Neutrophil (primary cell): ENCODE data around the gene RCC1.
A peak's percentile ranks its signal among the peaks of the same experiment; 100 is the strongest.

Source experiments
- H3K27ac ChIP-seq: fragments of 200-600 bp; sonication (generic); 2 replicates; pipeline ENCODE4 v1.5.1; 2016; ENCODE audit warnings: mild to moderate bottlenecking, moderate library complexity
- H3K27me3 ChIP-seq: fragments of 200-600 bp; sonication (generic); 2 replicates; pipeline ENCODE4 v1.6.0; 2016; ENCODE audit warnings: mild to moderate bottlenecking
- H3K36me3 ChIP-seq: fragments of 200-600 bp; sonication (generic); 2 replicates; pipeline ENCODE4 v1.5.1; 2017
- H3K4me1 ChIP-seq, 2 experiments: fragments of 200-600 bp in 1 of 2; sonication (generic) in 1 of 2; 1 replicate in 1 of 2; 2 replicates in 1 of 2; pipeline versions ENCODE4 v1.5.1 to v1.6.1; 2013 to 2016; ENCODE audit warnings: low read depth in 1 of 2, low read length in 1 of 2, mild to moderate bottlenecking in 1 of 2, moderate library complexity in 1 of 2; ENCODE audit not compliant: control insufficient read depth in 1 of 2, insufficient read depth in 1 of 2
- H3K4me3 ChIP-seq, 2 experiments: fragments of 200-600 bp in 1 of 2; sonication (generic) in 1 of 2; 1 replicate in 1 of 2; 2 replicates in 1 of 2; pipeline ENCODE4 v1.5.1; 2013 to 2016; ENCODE audit warnings: low read depth in 1 of 2, low read length in 1 of 2, mild to moderate bottlenecking in 1 of 2, moderate library complexity in 1 of 2
- H3K9me3 ChIP-seq: fragments of 200-600 bp; sonication (generic); 2 replicates; pipeline ENCODE4 v1.5.1; 2016
- TF ChIP-seq, protein P1 (sequence below): fragments of 200-600 bp; sonication (generic); IDR thresholded peaks from 2 replicates; pipeline ENCODE4 v1.5.1; 2016; ENCODE audit warnings: antibody characterized with exemption

Gene RCC1

DNA sequence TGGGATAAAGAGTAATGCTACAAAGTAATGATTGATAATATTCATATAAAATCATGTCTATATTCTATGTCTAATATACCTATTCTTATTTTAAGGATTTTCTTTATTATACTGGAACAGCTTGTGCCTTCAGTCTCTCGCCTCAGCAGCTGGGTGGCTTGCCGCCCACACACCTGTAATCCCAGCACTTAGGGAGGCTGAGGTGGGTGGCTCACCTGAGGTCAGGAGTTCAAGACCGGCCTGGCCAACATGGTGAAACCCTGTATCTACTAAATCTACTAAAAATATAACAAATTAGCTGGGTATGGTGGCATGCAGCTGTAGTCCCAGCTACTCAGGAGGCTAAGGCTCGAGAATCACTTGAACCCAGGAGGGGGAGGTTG is 39.4 kb downstream of the RCC1 start:
- Histone ChIP-seq H3K4me1 (no peaks in the 10 kb centered on the region), H3K27ac (no peak overlapping the region), H3K4me3 (no peak overlapping the region), H3K9me3 (no peaks in the 10 kb centered on the region), H3K27me3 (no peaks in the 10 kb centered on the region), H3K36me3 (no peaks in the 10 kb centered on the region)
- TF ChIP-seq, protein P1, sequence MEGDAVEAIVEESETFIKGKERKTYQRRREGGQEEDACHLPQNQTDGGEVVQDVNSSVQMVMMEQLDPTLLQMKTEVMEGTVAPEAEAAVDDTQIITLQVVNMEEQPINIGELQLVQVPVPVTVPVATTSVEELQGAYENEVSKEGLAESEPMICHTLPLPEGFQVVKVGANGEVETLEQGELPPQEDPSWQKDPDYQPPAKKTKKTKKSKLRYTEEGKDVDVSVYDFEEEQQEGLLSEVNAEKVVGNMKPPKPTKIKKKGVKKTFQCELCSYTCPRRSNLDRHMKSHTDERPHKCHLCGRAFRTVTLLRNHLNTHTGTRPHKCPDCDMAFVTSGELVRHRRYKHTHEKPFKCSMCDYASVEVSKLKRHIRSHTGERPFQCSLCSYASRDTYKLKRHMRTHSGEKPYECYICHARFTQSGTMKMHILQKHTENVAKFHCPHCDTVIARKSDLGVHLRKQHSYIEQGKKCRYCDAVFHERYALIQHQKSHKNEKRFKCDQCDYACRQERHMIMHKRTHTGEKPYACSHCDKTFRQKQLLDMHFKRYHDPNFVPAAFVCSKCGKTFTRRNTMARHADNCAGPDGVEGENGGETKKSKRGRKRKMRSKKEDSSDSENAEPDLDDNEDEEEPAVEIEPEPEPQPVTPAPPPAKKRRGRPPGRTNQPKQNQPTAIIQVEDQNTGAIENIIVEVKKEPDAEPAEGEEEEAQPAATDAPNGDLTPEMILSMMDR = no peak

DNA sequence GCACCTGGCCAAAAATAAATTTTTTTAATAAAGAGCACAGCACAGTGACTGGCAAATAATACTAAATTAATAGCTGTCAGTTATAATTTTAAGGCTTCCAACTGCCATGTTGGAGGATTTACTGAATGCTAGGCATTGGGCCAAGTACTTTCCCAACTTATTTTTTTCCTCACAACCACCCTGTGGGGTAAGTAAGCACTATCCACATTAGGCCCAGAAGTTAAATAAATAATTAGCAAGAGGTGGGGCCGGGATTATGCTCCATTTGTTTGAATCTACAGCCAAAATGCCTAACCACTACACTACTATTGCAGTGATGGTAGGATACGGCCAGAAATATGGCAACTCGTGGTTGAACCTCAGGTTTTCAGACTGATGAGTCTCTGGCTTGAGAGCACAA is 42.5 kb downstream of the RCC1 start:
- H3K36me3 ChIP-seq = no peaks in the 10 kb centered on the region
- no peak overlapping the region for H3K4me3 ChIP-seq
- TF ChIP-seq, protein P1 = no peak
- no peaks in the 10 kb centered on the region for H3K9me3 ChIP-seq
- no peak overlapping the region for H3K27ac ChIP-seq
- H3K27me3 ChIP-seq = no peaks in the 10 kb centered on the region
- peaks cover 9 to 10% of the 10 kb centered on the region in 2 experiments for H3K4me1 ChIP-seq

DNA sequence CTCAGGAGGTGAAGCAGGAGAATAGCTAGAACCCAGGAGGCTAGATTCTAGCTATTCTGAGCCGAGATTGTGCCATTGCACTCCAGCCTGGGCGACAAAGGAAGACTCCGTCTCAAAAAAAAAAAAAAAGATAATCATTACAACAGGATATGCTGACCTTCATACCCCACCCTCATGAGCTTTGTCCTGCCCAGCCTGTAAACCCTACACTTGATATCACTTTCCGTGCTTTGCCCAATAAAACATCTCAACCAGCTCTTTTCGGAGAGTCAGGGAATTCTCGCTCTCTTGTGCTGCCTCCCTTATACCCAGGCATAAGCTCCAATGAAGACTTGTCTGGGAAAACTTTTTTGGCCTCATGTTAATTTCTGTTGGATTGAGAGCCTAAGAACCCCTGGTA is 45.5 kb downstream of the RCC1 start:
- peaks cover 5% of the 10 kb centered on the region for H3K36me3 ChIP-seq
- H3K27ac ChIP-seq = no peak overlapping the region
- TF ChIP-seq, protein P1 = no peak
- H3K9me3 ChIP-seq = no peaks in the 10 kb centered on the region
- H3K27me3 ChIP-seq = no peaks in the 10 kb centered on the region
- peaks cover 13 to 15% of the 10 kb centered on the region in 2 experiments for H3K4me1 ChIP-seq
- no peak overlapping the region for H3K4me3 ChIP-seq

DNA sequence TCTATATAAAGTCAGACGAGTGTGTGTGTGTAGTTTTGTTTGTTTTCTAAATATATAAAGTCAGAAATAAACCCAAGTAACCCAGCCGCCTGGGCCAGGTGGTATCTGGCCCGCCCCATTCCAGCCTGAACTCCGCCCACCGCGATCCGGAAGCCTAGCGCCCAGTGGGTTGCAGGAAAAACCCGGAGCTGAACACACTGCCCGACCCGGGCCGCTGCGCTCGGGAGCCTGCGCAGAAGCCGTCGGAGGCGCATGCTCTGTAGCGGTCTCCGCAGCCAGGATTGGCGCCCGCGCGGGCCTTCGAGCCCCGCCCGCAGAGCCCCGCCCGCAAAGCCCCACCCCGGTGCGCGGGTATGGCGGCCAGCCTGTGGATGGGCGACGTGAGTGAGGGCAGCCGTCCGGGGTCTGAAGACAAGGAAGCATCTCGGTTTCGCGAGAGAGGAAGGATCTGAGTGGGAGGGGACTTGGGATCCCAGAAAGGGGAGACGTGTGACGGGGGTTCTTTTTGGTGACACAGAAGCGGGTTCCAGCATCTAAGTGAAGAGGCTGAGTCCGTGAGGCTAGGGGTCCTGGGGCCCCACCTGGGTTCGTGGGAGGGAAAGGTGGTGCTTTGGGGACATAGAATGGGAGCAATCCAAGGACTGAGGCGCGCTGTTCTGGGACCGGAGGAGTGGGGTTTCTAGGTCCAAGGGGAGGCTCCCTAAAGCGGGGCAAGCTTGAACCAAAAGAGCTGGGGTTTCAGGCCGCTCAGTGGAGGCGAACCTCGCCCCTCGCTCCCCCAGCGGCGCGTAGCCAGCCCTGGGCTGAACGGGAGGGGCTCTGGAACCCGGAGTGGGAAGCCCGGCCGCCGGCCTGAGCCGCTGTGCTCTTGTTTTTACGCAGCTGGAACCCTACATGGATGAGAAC is 47.2 kb downstream of the RCC1 start, which contains the start of gene TRNAU1AP:
TRNAU1AP (plus strand) TSS at position 328 of the 906 bp plus-strand sequence; CDS start at position 354, 26 bp downstream.
- peaks cover 16% of the 10 kb centered on the region for H3K36me3 ChIP-seq
- peak within 1 kb of the TSS; percentile 77 for H3K27ac ChIP-seq
- H3K27me3 ChIP-seq = no peaks in the 10 kb centered on the region
- TF ChIP-seq, protein P1 = peak; percentile 19
- H3K9me3 ChIP-seq = no peaks in the 10 kb centered on the region
- peak within 1 kb of the TSS; percentile 79 to 95 for H3K4me3 ChIP-seq
- H3K4me1 ChIP-seq = peaks cover 13 to 15% of the 10 kb centered on the region in 2 experiments

DNA sequence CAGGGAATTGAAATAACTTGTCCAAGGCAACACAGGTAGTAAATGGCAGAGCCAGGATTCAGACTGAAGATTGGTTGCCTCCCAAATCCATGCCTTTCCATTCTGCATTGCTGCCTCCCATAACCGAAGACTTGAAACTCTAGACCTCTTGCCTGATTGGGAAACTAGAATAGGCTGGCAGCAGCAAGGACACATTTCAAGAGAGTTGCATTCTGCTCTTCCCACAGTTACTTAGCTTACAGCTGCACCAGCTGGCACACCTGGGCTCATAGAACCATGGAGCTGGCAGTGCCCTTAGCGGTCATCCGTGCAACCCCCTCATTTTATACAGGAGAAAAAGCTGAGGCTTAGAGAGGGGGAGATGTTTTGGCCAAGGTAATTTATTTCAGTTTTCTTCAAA is 55.0 kb downstream of the RCC1 start:
- H3K36me3 ChIP-seq = peaks cover 92% of the 10 kb centered on the region
- H3K27me3 ChIP-seq = no peaks in the 10 kb centered on the region
- no peaks in the 10 kb centered on the region for H3K9me3 ChIP-seq
- no peak overlapping the region for H3K4me3 ChIP-seq
- H3K27ac ChIP-seq = no peak overlapping the region
- H3K4me1 ChIP-seq = no peaks in the 10 kb centered on the region
- TF ChIP-seq, protein P1 = no peak
